Kidney epithelial cell (primary cell): Measurements from ENCODE around the gene PLCB2. TPM values are rescaled to one million over a fixed set of nuclear protein-coding genes. Genes with fewer than 3 reads are reported as not detected.
A peak's percentile ranks its signal among the peaks of the same experiment; 100 is the strongest.

Experiments used
- DNase-seq: peaks from one replicate; pipeline ENCODE4 v3.0.0-alpha.2; 2010; ENCODE audit warnings: low read depth
- H3K27me3 ChIP-seq: 2 replicates; pipeline ENCODE4 v1.6.0; 2011; ENCODE audit warnings: low read length; ENCODE audit not compliant: control insufficient read depth, insufficient read depth
- H3K36me3 ChIP-seq: 2 replicates; pipeline ENCODE4 v1.5.1; 2011; ENCODE audit warnings: low read length; ENCODE audit not compliant: control insufficient read depth, insufficient read depth
- H3K4me3 ChIP-seq: 2 replicates; pipeline ENCODE4 v1.5.1; 2011; ENCODE audit warnings: low read depth, mild to moderate bottlenecking, control low read depth, low read length
- total RNA-seq: library from RNA; depleted of rRNA; stranded (reverse); fragments of >200 nt; gene quantifications from 2 replicates; pipeline ENCODE4 v1.2.3, GENCODE V29; 2015
- TF ChIP-seq, protein P1 (sequence below): IDR thresholded peaks from 2 replicates; pipeline ENCODE4 v1.5.1; 2011; ENCODE audit warnings: mild to moderate bottlenecking, moderate library complexity, low read length, control low read depth, inconsistent platforms; ENCODE audit not compliant: insufficient read depth, poor library complexity, severe bottlenecking

Gene PLCB2
- total RNA-seq, 1 donor from 2014 or later: 1.5 TPM

DNA sequence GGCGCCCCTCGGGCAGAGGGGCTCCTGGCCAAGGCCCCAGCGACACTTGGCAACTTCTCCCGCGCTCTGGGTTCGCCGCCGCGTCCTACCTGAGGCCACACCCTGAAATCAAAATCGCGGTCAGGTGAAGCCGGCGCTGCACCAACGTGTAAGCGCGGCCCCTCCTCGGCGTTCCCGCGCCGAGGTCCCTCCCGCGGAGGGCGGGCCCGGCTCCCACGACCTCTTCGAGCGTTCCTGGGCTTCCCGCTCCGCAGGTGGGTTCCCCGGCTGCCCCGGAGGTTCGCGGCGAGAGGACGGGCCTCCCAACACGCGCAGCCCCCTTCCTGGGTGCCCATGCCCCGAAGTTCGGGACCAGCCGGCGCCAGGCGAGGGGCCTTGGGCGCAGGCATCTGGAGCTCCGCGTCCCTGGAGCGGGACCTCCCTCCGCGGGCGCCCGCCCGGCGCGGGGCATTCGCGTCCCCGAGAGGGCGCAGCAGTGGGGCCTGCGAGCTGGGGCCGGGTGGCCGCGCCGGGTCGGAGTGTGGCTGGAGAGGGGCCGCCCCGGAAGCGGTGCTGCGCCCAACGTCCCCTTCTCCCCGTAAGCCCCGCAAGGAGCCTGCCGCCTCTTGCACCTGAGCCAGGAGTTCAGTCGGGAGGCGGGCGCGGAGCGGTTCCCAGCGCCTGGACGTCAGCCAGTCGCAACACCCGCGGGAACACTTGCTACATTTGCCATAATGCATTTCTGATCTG, 55.1 kb downstream of the PLCB2 start:
- peaks cover 29% of the 10 kb centered on the region for H3K27me3 ChIP-seq
- DNase-seq: no peak
- H3K36me3 ChIP-seq: no peaks in the 10 kb centered on the region

DNA sequence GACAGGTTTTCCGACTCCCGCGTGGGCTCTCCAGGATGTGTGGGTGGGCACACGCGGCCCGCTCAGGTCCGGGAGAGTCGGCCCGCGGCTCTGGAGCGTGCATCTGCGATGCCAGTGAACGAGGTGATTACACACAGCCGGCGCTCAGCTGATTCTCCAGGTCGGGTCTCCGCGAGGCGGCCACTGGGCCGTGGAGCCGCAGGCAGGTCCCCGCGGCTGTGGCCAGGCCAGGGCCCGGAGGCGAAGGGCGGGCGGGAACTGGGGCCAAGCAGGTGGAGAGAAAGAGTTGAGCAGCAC, 55.6 kb downstream of the PLCB2 start:
- Histone ChIP-seq H3K4me3 (peak overlapping the region; percentile 44), H3K36me3 (no peaks in the 10 kb centered on the region), H3K27me3 (peaks cover 29% of the 10 kb centered on the region)
- no peak for DNase-seq
- TF ChIP-seq, protein P1, sequence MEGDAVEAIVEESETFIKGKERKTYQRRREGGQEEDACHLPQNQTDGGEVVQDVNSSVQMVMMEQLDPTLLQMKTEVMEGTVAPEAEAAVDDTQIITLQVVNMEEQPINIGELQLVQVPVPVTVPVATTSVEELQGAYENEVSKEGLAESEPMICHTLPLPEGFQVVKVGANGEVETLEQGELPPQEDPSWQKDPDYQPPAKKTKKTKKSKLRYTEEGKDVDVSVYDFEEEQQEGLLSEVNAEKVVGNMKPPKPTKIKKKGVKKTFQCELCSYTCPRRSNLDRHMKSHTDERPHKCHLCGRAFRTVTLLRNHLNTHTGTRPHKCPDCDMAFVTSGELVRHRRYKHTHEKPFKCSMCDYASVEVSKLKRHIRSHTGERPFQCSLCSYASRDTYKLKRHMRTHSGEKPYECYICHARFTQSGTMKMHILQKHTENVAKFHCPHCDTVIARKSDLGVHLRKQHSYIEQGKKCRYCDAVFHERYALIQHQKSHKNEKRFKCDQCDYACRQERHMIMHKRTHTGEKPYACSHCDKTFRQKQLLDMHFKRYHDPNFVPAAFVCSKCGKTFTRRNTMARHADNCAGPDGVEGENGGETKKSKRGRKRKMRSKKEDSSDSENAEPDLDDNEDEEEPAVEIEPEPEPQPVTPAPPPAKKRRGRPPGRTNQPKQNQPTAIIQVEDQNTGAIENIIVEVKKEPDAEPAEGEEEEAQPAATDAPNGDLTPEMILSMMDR: no peak

More for the DNA sequence above, 55.1 kb downstream of the PLCB2 start:
- peak overlapping the region; percentile 44 for H3K4me3 ChIP-seq
- TF ChIP-seq, protein P1: no peak

DNA sequence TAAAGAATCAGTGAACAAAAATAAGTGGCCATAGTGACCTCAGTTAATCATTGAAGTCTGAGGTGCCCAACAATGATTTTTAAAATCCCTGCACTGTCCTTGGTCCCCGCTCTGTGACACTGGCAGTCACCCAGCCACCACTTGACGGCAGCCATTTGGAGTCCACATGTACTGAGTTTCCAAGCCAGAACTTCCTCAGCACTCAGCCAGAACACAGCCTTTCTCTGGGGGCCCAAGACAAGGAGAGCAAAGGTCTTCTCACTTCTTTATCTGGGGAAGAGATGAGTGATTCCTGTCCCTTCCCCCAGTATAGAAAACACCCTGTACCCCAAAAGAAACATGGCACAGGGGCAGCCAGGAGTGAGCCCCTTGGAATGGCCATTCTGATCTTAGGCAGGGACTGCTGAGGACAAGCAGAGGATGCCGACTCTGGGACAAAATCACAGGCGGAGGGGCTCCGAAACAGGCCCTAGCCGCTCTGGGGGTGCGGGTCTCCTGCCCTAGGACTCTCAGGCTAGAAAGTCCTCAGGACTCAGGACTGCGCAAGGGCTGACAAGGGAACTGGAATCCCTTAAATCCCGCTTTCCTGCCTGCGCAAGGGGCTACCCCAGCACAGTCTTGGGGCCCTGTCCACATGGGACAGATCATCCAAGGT, 56.1 kb downstream of the PLCB2 start:
- no peaks in the 10 kb centered on the region for H3K36me3 ChIP-seq
- no peak for DNase-seq
- H3K27me3 ChIP-seq: peaks cover 29% of the 10 kb centered on the region
- TF ChIP-seq, protein P1: no peak
- no peak overlapping the region for H3K4me3 ChIP-seq

DNA sequence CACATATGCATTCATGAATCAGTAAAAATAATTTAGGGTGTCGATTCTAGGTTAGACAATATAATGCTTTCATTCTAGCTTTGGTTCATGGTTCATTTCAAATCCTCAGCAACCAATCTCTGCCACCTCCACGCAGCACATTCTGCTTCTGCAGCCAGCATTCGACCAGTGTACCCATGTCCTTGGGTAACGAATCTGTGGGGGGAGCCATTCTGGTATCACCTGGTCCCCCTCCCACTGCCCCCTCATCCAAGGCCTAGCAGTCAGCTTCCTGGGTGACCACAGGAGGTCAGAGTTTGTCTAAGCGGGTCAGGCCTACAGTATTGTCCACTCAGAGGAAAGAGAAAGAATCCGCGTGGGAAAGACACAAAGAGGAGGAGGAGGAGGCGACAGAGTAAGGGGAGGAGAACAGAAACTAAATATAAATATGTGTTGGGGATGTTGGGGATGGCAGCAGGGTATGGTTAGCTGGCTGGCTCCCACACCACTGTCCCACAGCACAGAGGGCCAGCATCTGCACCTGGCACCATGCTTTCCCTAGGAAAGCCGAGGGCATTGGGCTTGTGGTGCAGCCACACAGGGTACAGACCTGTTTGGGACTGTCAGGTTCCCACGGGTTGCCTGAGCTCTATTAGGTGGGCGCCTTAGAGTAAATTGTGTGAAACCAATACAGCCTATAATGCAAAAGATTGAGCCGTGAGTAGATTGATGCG, 56.8 kb downstream of the PLCB2 start:
- H3K27me3 ChIP-seq: peaks cover 29% of the 10 kb centered on the region
- TF ChIP-seq, protein P1: no peak
- no peaks in the 10 kb centered on the region for H3K36me3 ChIP-seq
- H3K4me3 ChIP-seq: no peak overlapping the region
- DNase-seq: no peak

DNA sequence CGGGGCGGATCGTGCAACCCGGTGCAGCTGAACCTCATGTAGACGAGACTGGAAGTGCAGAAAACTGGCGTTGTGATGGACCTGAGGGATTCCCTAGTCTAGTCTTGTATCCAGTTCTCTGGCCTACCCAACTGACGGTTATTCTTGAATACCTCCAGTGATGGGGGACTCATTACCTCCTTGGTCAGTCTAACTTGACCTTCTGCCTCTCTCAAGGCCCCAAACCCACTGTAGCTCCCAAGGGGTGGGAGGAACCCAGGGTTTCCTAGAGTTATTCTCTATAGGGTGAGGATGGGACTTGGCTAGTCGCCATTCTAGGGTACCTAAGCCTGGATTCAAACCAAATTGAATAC, 57.5 kb downstream of the PLCB2 start:
- H3K4me3 ChIP-seq: no peak overlapping the region
- TF ChIP-seq, protein P1: no peak
- no peaks in the 10 kb centered on the region for H3K36me3 ChIP-seq
- DNase-seq: no peak
- H3K27me3 ChIP-seq: peaks cover 29% of the 10 kb centered on the region
